ENCODE measurements around the gene CCDC127.
"Not testable (repeated sequence)": the region's sequence is repeated elsewhere in the genome, so short reads cannot be mapped to it uniquely, and the experiment has no call there.

The CCDC127 gene

DNA sequence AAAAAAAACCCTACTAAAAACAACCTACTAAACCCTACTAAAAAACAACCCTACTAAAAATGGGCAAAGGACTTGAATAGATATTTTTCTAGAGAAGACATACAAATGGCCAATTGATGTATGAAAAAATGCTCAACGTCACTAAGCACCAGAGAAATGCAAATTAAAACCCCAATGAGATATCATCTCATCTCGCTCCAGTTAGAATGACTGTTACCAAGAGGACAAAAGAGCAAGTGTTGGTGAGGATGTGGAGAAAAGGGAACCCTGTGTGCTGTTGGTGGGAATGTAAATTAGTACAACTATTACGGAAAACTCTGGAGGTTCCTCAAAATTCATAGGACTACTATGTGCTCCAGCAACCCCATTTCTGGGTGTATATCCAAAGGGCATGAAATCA is 10.9 kb upstream of the CCDC127 start (continued):
- no peak for TF ChIP-seq CREB5 (CRISPR knock-in tag; IDR thresholded peaks at IDR 0.05; ENCODE audit: low read depth)
- TF ChIP-seq ESRRG (CRISPR knock-in tag; IDR thresholded peaks at IDR 0.05): no peak

- not testable (repeated sequence) for ATAC-seq
These were observed 9.4 kb upstream of the CCDC127 start for GRCh38 chr5:227375-227774.

DNA sequence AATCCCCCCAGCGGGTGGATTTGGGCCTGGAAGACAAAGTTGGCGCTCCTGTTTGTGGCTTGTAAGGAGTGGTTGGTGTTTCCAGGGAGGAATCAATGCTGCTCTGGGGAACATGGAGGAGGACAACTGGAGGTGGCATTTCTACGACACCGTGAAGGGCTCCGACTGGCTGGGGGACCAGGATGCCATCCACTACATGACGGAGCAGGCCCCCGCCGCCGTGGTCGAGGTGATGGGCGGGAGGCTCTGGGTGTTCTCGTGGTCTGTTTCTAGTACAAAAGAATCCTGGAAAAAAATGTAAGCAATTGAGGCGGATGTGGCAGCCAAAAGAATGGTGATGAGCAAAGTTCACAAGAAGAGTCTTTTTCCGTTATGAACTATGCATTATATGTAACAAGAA is 7.4 kb upstream of the CCDC127 start:
- TF ChIP-seq PPARA (CRISPR knock-in tag; IDR thresholded peaks at IDR 0.05; ENCODE audit: borderline replicate concordance) (no peak), BACH2 (CRISPR knock-in tag; IDR thresholded peaks at IDR 0.05; ENCODE audit: borderline replicate concordance) (no peak), PATZ1 (CRISPR knock-in tag; IDR thresholded peaks at IDR 0.05; ENCODE audit: borderline replicate concordance) (no peak), ZFP30 (CRISPR knock-in tag; IDR thresholded peaks at IDR 0.05) (no peak), TSHZ2 (CRISPR knock-in tag; IDR thresholded peaks at IDR 0.05) (no peak), ARNTL (CRISPR knock-in tag; IDR thresholded peaks at IDR 0.05; ENCODE audit: borderline replicate concordance, low read depth) (no peak), ESRRG (CRISPR knock-in tag; IDR thresholded peaks at IDR 0.05) (no peak), ZNF565 (CRISPR knock-in tag; conservative IDR thresholded peaks at IDR 0.05; ENCODE audit: low read depth) (no peak), RARB (CRISPR knock-in tag; IDR thresholded peaks at IDR 0.05) (no peak), GLIS3 (CRISPR knock-in tag; IDR thresholded peaks at IDR 0.05) (no peak), TOX (CRISPR knock-in tag; IDR thresholded peaks at IDR 0.05; ENCODE audit: borderline replicate concordance) (no peak), ZFP3 (CRISPR knock-in tag; IDR thresholded peaks at IDR 0.05) (no peak), POU6F1 (CRISPR knock-in tag; IDR thresholded peaks at IDR 0.05; ENCODE audit: borderline replicate concordance, low read depth) (no peak), ZNF70 (CRISPR knock-in tag; IDR thresholded peaks at IDR 0.05) (no peak), ZC3H10 (CRISPR knock-in tag; IDR thresholded peaks at IDR 0.05) (no peak), SNAI2 (CRISPR knock-in tag; IDR thresholded peaks at IDR 0.05) (no peak), OSR1 (CRISPR knock-in tag; IDR thresholded peaks at IDR 0.05) (no peak), TCF4 (CRISPR knock-in tag; IDR thresholded peaks at IDR 0.05; ENCODE audit: borderline replicate concordance) (no peak)
- TF ChIP-seq, protein P1, sequence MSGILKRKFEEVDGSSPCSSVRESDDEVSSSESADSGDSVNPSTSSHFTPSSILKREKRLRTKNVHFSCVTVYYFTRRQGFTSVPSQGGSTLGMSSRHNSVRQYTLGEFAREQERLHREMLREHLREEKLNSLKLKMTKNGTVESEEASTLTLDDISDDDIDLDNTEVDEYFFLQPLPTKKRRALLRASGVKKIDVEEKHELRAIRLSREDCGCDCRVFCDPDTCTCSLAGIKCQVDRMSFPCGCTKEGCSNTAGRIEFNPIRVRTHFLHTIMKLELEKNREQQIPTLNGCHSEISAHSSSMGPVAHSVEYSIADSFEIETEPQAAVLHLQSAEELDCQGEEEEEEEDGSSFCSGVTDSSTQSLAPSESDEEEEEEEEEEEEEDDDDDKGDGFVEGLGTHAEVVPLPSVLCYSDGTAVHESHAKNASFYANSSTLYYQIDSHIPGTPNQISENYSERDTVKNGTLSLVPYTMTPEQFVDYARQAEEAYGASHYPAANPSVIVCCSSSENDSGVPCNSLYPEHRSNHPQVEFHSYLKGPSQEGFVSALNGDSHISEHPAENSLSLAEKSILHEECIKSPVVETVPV (CRISPR knock-in tag; IDR thresholded peaks at IDR 0.05): no peak
- ATAC-seq: no peak

- ATAC-seq: no peak
- TF ChIP-seq ZNF8 (CRISPR knock-in tag; IDR thresholded peaks at IDR 0.05) (no peak), ZFP3 (CRISPR knock-in tag; IDR thresholded peaks at IDR 0.05) (no peak), PATZ1 (CRISPR knock-in tag; IDR thresholded peaks at IDR 0.05; ENCODE audit: borderline replicate concordance) (no peak), ZC3H10 (CRISPR knock-in tag; IDR thresholded peaks at IDR 0.05) (no peak), GLIS3 (CRISPR knock-in tag; IDR thresholded peaks at IDR 0.05) (no peak), ARNTL (CRISPR knock-in tag; IDR thresholded peaks at IDR 0.05; ENCODE audit: borderline replicate concordance, low read depth) (no peak), ZNF565 (CRISPR knock-in tag; conservative IDR thresholded peaks at IDR 0.05; ENCODE audit: low read depth) (no peak), POU6F1 (CRISPR knock-in tag; IDR thresholded peaks at IDR 0.05; ENCODE audit: borderline replicate concordance, low read depth) (no peak)
- TF ChIP-seq, protein P1 (CRISPR knock-in tag; IDR thresholded peaks at IDR 0.05): no peak
These were observed 5.8 kb upstream of the CCDC127 start for GRCh38 chr5:223791-224190.
